ENCODE results near the gene EPHA6.

DNA sequence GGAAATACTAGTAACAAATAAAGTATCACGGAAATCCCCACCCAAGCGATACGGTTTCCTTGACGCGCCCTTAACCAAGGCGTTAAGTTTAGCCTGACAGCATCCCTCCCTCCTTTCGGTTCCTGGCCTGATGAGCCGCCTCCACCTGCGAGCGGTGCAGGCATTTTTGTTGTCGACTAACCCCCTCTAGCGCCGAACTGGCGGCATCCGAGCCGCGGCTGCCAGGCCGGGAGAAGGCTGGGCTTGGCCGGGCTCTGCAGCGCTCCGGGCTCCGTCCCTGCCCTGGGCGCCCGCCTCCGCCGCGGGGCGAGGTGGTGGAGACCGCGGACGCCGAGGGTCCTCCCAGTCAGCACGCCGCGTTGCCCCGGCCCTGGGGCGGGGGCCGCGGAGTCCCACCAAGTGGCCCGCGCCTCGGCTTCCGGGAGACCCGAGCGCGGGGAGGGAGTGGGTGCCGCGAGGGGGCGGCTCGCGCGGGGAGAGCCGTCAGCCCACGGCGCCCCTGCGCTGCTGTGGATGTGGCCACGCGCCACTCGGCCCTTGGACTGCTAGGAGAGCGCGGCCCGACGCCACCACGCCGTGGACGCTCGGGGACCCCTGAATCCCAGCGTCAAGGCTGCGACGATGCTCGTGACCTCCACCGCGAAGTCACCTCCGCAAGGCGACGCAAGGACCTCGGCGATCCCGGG lies 1.1 kb upstream of the EPHA6 start:
- TF ChIP-seq EZH2 (IDR thresholded peaks at IDR 0.05; ENCODE audit: borderline replicate concordance, low read depth, low read length, severe bottlenecking): no peak
- TF ChIP-seq, protein P1, sequence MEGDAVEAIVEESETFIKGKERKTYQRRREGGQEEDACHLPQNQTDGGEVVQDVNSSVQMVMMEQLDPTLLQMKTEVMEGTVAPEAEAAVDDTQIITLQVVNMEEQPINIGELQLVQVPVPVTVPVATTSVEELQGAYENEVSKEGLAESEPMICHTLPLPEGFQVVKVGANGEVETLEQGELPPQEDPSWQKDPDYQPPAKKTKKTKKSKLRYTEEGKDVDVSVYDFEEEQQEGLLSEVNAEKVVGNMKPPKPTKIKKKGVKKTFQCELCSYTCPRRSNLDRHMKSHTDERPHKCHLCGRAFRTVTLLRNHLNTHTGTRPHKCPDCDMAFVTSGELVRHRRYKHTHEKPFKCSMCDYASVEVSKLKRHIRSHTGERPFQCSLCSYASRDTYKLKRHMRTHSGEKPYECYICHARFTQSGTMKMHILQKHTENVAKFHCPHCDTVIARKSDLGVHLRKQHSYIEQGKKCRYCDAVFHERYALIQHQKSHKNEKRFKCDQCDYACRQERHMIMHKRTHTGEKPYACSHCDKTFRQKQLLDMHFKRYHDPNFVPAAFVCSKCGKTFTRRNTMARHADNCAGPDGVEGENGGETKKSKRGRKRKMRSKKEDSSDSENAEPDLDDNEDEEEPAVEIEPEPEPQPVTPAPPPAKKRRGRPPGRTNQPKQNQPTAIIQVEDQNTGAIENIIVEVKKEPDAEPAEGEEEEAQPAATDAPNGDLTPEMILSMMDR (IDR thresholded peaks at IDR 0.05; ENCODE audit: borderline replicate concordance, extremely low read depth, low read length, poor library complexity, severe bottlenecking): no peak

Data from DND-41 (cell line).